Natural killer cell (primary cell): ENCODE data around the gene ACY1. TPM values are rescaled to one million over a fixed set of nuclear protein-coding genes. Genes with fewer than 3 reads are reported as not detected.

ENCODE experiments used
- ATAC-seq, 3 donors: fragments of 150-1000 bp in 2 of 3; fragments of 200-7000 bp in 1 of 3; cut with Tn5 transposase; 1 replicate in 1 of 3; 2 replicates in 2 of 3; pipeline ENCODE4 v1.10.0; 2021; ENCODE audit warnings: mild to moderate bottlenecking in 2 of 3, moderate library complexity in 2 of 3
- DNase-seq, 2 donors: peaks; one replicate each; pipeline versions ENCODE4 v3.0.0 to v3.0.0-alpha.2; 2013 to 2021; ENCODE audit warnings: mixed read lengths in 1 of 2
- H3K27ac ChIP-seq: one replicate; pipeline ENCODE4 v1.5.1; 2013; ENCODE audit warnings: mild to moderate bottlenecking, low read length
- H3K27me3 ChIP-seq: one replicate; pipeline ENCODE4 v1.6.1; 2013; ENCODE audit warnings: low read length; ENCODE audit not compliant: control insufficient read depth, insufficient read depth
- H3K36me3 ChIP-seq: one replicate; pipeline ENCODE4 v1.6.1; 2013; ENCODE audit warnings: low read length; ENCODE audit not compliant: control insufficient read depth, insufficient read depth
- H3K4me1 ChIP-seq: one replicate; pipeline ENCODE4 v1.6.1; 2013; ENCODE audit warnings: low read length; ENCODE audit not compliant: control insufficient read depth, insufficient read depth
- H3K4me3 ChIP-seq: one replicate; pipeline ENCODE4 v1.5.1; 2013; ENCODE audit warnings: low read length
- H3K9me3 ChIP-seq: one replicate; pipeline ENCODE4 v1.6.1; 2013; ENCODE audit warnings: low read length; ENCODE audit not compliant: control insufficient read depth, insufficient read depth
- H3K27ac Mint-ChIP-seq, 2 donors: one replicate each; pipeline ENCODE4 v1.8.0; 2022; ENCODE audit warnings: mild to moderate bottlenecking in 2 of 2, mixed read lengths in 2 of 2, moderate library complexity in 1 of 2
- H3K27me3 Mint-ChIP-seq, 2 donors: one replicate each; pipeline ENCODE4 v1.8.0; 2022; ENCODE audit warnings: low read depth in 2 of 2, mixed read lengths in 2 of 2
- H3K36me3 Mint-ChIP-seq: one replicate; pipeline ENCODE4 v1.8.0; 2022; ENCODE audit warnings: mixed read lengths
- H3K4me1 Mint-ChIP-seq, 2 donors: one replicate each; pipeline ENCODE4 v1.8.0; 2022; ENCODE audit warnings: mixed read lengths in 2 of 2
- H3K4me3 Mint-ChIP-seq: one replicate; pipeline ENCODE4 v1.8.0; 2022; ENCODE audit warnings: mild to moderate bottlenecking, moderate library complexity, mixed read lengths
- H3K9me3 Mint-ChIP-seq, 2 donors: one replicate each; pipeline ENCODE4 v1.8.0; 2022; ENCODE audit warnings: mixed read lengths in 2 of 2
- CTCF ChIP-seq: fragments of 200-600 bp; IDR thresholded peaks from one replicate; pipeline ENCODE4 v1.8.0; 2022; ENCODE audit warnings: antibody characterized with exemption
- WGBS: methylation state at CpG from one replicate; pipeline ENCODE4 v1.1.7; 2013; ENCODE audit warnings: missing lambda C conversion rate; ENCODE audit not compliant: insufficient coverage; 5-methylcytosine and 5-hydroxymethylcytosine counted together
- intact Hi-C: fragments of 100-400 bp; cut with micrococcal nuclease; formaldehyde crosslinking; loops from one replicate; pipeline ENCODE4 v1.14.2; 2022
- total RNA-seq, 4 donors: library from RNA; stranded (reverse); fragments of 120-200 nt in 1 of 4; gene quantifications; one replicate each; pipeline versions ENCODE4 v1.2.3 to v1.2.4, GENCODE V29; 2013 to 2022

The ACY1 gene
- total RNA-seq, 3 donors from 2014 or later (not counting 1 experiment from before 2014, with no cell fraction given), result 8.4 to 19.5 (median 13.8) TPM

DNA sequence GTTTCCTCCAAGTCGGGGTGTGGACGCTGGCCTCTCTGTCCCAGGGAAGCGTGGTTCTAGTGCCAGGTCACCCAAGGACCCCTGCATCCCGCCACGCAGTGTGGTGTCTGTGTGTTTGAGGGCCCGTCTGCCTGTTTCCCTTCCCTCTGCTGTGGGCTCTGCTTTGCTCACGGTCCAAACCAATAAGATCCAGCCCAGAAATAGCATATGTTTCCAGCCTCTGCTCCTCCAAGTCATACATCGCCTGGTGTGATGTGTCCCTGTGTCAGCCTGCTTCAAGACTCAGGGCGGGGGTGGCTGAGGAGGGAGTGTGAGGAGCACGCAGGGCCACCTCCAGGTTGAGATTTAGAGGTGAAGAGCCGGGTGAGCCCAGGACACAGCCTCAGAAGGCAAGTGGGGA lies 34.3 kb downstream of the ACY1 start:
- Mint-ChIP-seq H3K27me3 (no peaks in the 10 kb centered on the region), H3K27ac (no peak overlapping the region), H3K4me1 (peaks cover 0 to 5% of the 10 kb centered on the region in 2 donors), H3K9me3 (no peaks in the 10 kb centered on the region), H3K36me3 (no peaks in the 10 kb centered on the region), H3K4me3 (no peak overlapping the region)
- intact Hi-C loops, result no loop called here
- no peaks in the 10 kb centered on the region for H3K36me3 ChIP-seq
- H3K27me3 ChIP-seq, result no peaks in the 10 kb centered on the region
- peaks cover 17% of the 10 kb centered on the region for H3K4me1 ChIP-seq
- TF ChIP-seq CTCF, result no peak
- no peak for DNase-seq
- no peak overlapping the region for H3K4me3 ChIP-seq
- no peak overlapping the region for H3K27ac ChIP-seq
- WGBS, result 90% methylated on average over 11 of the region's 11 CpGs
- no peaks in the 10 kb centered on the region for H3K9me3 ChIP-seq
- ATAC-seq, result no peak

GRCh38 chr3:52018319-52019000 lies 35.1 kb downstream of the ACY1 start:
- 91% methylated on average over 21 of the region's 21 CpGs for WGBS

DNA sequence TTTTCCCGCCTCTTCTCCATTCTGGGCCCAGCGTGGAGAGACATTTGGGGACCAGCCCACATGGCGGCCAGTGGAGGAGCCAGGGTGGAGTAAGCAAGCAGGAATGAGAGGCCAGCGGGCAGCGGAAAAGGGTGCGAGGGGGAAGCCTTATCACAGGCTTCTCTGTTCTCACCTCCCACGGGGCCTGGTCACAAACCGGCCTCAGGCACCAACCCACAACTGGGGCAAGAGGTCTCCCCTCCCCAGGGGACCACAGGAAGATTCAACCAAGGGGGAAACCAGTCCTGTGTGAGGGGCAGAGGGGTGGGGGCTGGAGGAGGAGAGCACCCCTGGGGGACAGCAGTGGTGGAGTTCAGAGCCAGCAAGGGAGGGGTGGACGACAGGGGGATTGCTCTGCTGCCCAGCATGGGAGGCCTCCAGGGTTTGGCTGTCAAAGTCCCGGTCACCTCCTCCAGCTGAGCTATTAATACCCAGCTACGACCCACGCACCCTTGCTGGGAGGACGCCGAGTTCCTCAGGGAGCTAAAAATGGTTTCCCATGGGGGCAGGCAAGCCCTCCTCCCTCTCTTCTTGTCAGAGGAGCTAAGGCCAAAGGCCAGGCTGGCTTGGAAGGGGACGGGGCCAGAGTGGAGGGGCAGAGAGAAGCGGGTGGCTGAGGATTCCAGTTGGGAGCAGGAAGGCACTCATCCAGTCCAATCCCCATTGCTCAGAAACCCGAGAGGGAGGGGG lies 36.2 kb downstream of the ACY1 start:
- DNase-seq (no peak), ATAC-seq (no peak)
- Histone ChIP-seq H3K9me3 (no peaks in the 10 kb centered on the region), H3K27ac (no peak overlapping the region), H3K27me3 (no peaks in the 10 kb centered on the region), H3K36me3 (no peaks in the 10 kb centered on the region), H3K4me1 (peaks cover 15% of the 10 kb centered on the region), H3K4me3 (no peak overlapping the region)
- 61% methylated on average over 14 of the region's 17 CpGs for WGBS
- H3K4me3 Mint-ChIP-seq, result no peak overlapping the region
- no peak overlapping the region for H3K27ac Mint-ChIP-seq
- TF ChIP-seq CTCF, result no peak
- H3K9me3 Mint-ChIP-seq, result no peaks in the 10 kb centered on the region
- no peaks in the 10 kb centered on the region for H3K27me3 Mint-ChIP-seq
- peaks cover 0 to 5% of the 10 kb centered on the region in 2 donors for H3K4me1 Mint-ChIP-seq
- no peaks in the 10 kb centered on the region for H3K36me3 Mint-ChIP-seq
- intact Hi-C loops, result no loop called here

More at GRCh38 chr3:52018319-52019000, 35.1 kb downstream of the ACY1 start:
- Histone ChIP-seq H3K9me3 (no peaks in the 10 kb centered on the region), H3K4me3 (no peak overlapping the region), H3K4me1 (peaks cover 15% of the 10 kb centered on the region), H3K36me3 (no peaks in the 10 kb centered on the region), H3K27ac (no peak overlapping the region), H3K27me3 (no peaks in the 10 kb centered on the region)
- TF ChIP-seq CTCF, result no peak
- no peaks in the 10 kb centered on the region for H3K27me3 Mint-ChIP-seq
- H3K9me3 Mint-ChIP-seq, result no peaks in the 10 kb centered on the region
- intact Hi-C loops, result no loop called here
- no peak overlapping the region for H3K4me3 Mint-ChIP-seq
- H3K36me3 Mint-ChIP-seq, result no peaks in the 10 kb centered on the region
- H3K4me1 Mint-ChIP-seq, result peaks cover 0 to 5% of the 10 kb centered on the region in 2 donors
- ATAC-seq (no peak), DNase-seq (no peak)
- H3K27ac Mint-ChIP-seq, result no peak overlapping the region
